GM18511 (cell line): Measurements from ENCODE around the gene ITPR2.

Experiments used
- ATAC-seq: cut with Tn5 transposase; IDR thresholded peaks from one replicate; pipeline ENCODE4 v1.9.1; 2021; ENCODE audit warnings: mild to moderate bottlenecking, moderate library complexity; ENCODE audit not compliant: unreplicated experiment

Gene ITPR2

GRCh38 chr12:26599096-26599695 lies 233.8 kb downstream of the ITPR2 start:
- no peak for ATAC-seq

GRCh38 chr12:26595806-26596205 lies 237.2 kb downstream of the ITPR2 start:
- no peak for ATAC-seq

- no peak for ATAC-seq
These were observed 252.4 kb downstream of the ITPR2 start for GRCh38 chr12:26580619-26581018.

- no peak for ATAC-seq
These were observed 256.7 kb downstream of the ITPR2 start for GRCh38 chr12:26576266-26576665.

- ATAC-seq = no peak
These were observed 259.6 kb downstream of the ITPR2 start for GRCh38 chr12:26573225-26573909.

- no peak for ATAC-seq
These were observed 260.9 kb downstream of the ITPR2 start for GRCh38 chr12:26572137-26572536.

GRCh38 chr12:26571560-26571959 lies 261.4 kb downstream of the ITPR2 start:
- no peak for ATAC-seq

- no peak for ATAC-seq
These were observed 265.9 kb downstream of the ITPR2 start for GRCh38 chr12:26567126-26567525.

GRCh38 chr12:26566675-26567074 lies 266.3 kb downstream of the ITPR2 start:
- no peak for ATAC-seq

- no peak for ATAC-seq
These were observed 266.8 kb downstream of the ITPR2 start for GRCh38 chr12:26566186-26566585.

- no peak for ATAC-seq
These were observed 268.6 kb downstream of the ITPR2 start for GRCh38 chr12:26564391-26564790.

- ATAC-seq = no peak
These were observed 269.4 kb downstream of the ITPR2 start for GRCh38 chr12:26563552-26563951.

GRCh38 chr12:26557326-26557725 lies 275.7 kb downstream of the ITPR2 start:
- no peak for ATAC-seq

- ATAC-seq = no peak
These were observed 276.1 kb downstream of the ITPR2 start for GRCh38 chr12:26556916-26557315.

- no peak for ATAC-seq
These were observed 277.9 kb downstream of the ITPR2 start for GRCh38 chr12:26555139-26555538.

- ATAC-seq = no peak
These were observed 278.7 kb downstream of the ITPR2 start for GRCh38 chr12:26554332-26554731.

GRCh38 chr12:26551385-26551784 lies 281.6 kb downstream of the ITPR2 start:
- ATAC-seq = peak; percentile 79

- ATAC-seq = no peak
These were observed 284.8 kb downstream of the ITPR2 start for GRCh38 chr12:26548227-26548626.

- no peak for ATAC-seq
These were observed 286.3 kb downstream of the ITPR2 start for GRCh38 chr12:26546535-26547314.

- no peak for ATAC-seq
These were observed 293.9 kb downstream of the ITPR2 start for GRCh38 chr12:26539131-26539530.

GRCh38 chr12:26537651-26538050 lies 295.3 kb downstream of the ITPR2 start:
- ATAC-seq = no peak

GRCh38 chr12:26537126-26537525 lies 295.9 kb downstream of the ITPR2 start:
- ATAC-seq = no peak
